A673 (cell line): ENCODE results near the gene PPP1R3F. TPM values are rescaled to one million over a fixed set of nuclear protein-coding genes. Genes with fewer than 3 reads are reported as not detected.

Experiments
- BruUV-seq: library from RNA; stranded (reverse); fragments of 400-500 nt; replicated peaks from 2 replicates; lab custom pipeline; 2021; lab: Mats Ljungman, UMichigan
- CTCF ChIA-PET: fragments of 300-600 bp; sonication (Branson Sonifier 250); formaldehyde crosslinking; loops from one replicate; lab custom pipeline; 2022; ENCODE audit warnings: antibody characterized with exemption; lab: Charles Lee
- POLR2A ChIA-PET: fragments of 300-600 bp; sonication (Branson Sonifier 250); formaldehyde crosslinking; loops from one replicate; lab custom pipeline; 2022; ENCODE audit warnings: antibody characterized with exemption; ENCODE audit not compliant: low non-redundant PET; lab: Charles Lee
- DNase-seq: peaks from one replicate; pipeline ENCODE4 v3.0.0-alpha.2; 2015; ENCODE audit warnings: low spot score
- H3K27ac ChIP-seq: fragments of 200-600 bp; sonication (generic); 2 replicates; pipeline ENCODE4 v1.5.1; 2016; ENCODE audit warnings: mixed run types, low read depth, mild to moderate bottlenecking, mixed read lengths, antibody characterized with exemption, low read length; ENCODE audit not compliant: poor library complexity, severe bottlenecking
- H3K27me3 ChIP-seq: fragments of 200-600 bp; sonication (generic); replicated peaks from 2 replicates; pipeline ENCODE4 v1.6.1; 2017; ENCODE audit warnings: mixed run types, low read depth, mild to moderate bottlenecking, mixed read lengths, antibody characterized with exemption, low read length; ENCODE audit not compliant: insufficient read depth, poor library complexity
- H3K36me3 ChIP-seq: fragments of 200-600 bp; sonication (generic); 2 replicates; pipeline ENCODE4 v1.6.1; 2016; ENCODE audit warnings: mixed run types, mild to moderate bottlenecking, mixed read lengths, antibody characterized with exemption, low read length; ENCODE audit not compliant: insufficient read depth, poor library complexity, severe bottlenecking
- H3K4me1 ChIP-seq: fragments of 200-600 bp; sonication (generic); 2 replicates; pipeline ENCODE4 v1.6.1; 2017; ENCODE audit warnings: mixed run types, mild to moderate bottlenecking, mixed read lengths, antibody characterized with exemption, low read length; ENCODE audit not compliant: insufficient read depth, poor library complexity, severe bottlenecking
- H3K4me3 ChIP-seq: fragments of 200-600 bp; sonication (generic); 2 replicates; pipeline ENCODE4 v1.5.1; 2016; ENCODE audit warnings: low read depth, mixed run types, mild to moderate bottlenecking, mixed read lengths, low read length; ENCODE audit not compliant: poor library complexity, severe bottlenecking
- H3K9me3 ChIP-seq: fragments of 200-600 bp; sonication (generic); 2 replicates; pipeline ENCODE4 v1.6.1; 2016; ENCODE audit warnings: mixed run types, low read depth, mild to moderate bottlenecking, mixed read lengths, antibody characterized with exemption, low read length; ENCODE audit not compliant: poor library complexity, severe bottlenecking
- CTCF ChIP-seq: fragments of 300-800, 200-600 bp; sonication (generic); conservative IDR thresholded peaks from 2 replicates; pipeline ENCODE4 v1.5.1; 2017; ENCODE audit warnings: low read depth, mild to moderate bottlenecking, antibody characterized with exemption, low read length, moderate library complexity, mixed read lengths
- EZH2 ChIP-seq: fragments of 200-600 bp; sonication (generic); IDR thresholded peaks from 2 replicates; pipeline ENCODE4 v1.6.1; 2017; ENCODE audit warnings: borderline replicate concordance, low read depth, mild to moderate bottlenecking, mixed read lengths, antibody characterized with exemption, low read length; ENCODE audit not compliant: poor library complexity, severe bottlenecking
- intact Hi-C: fragments of 100-400 bp; cut with micrococcal nuclease; formaldehyde crosslinking; loops from one replicate; pipeline ENCODE4 v1.10.0; 2022; ENCODE audit not compliant: unreplicated experiment
- total RNA-seq: library from RNA; stranded (reverse); gene quantifications from 2 replicates; pipeline ENCODE4 v1.2.3, GENCODE V29; 2021

The PPP1R3F gene
- total RNA-seq, 1 experiment from 2014 or later, result 12.3 TPM

- Histone ChIP-seq H3K36me3 (no peaks in the 10 kb centered on the region), H3K9me3 (no peaks in the 10 kb centered on the region), H3K27ac (no peak overlapping the region), H3K27me3 (no peaks in the 10 kb centered on the region), H3K4me1 (peaks cover 3% of the 10 kb centered on the region), H3K4me3 (no peak overlapping the region)
- DNase-seq, result no peak
- ChIA-PET CTCF (no interaction called here), POLR2A (no interaction called here)
- no TSS peak for BruUV-seq
- intact Hi-C loops, result no loop called here
- TF ChIP-seq CTCF (no peak), EZH2 (no peak)
Observed at GRCh38 chrX:49276671-49277534, 7.3 kb downstream of the PPP1R3F start.

- CTCF ChIA-PET, result no interaction called here
- intact Hi-C loops, result no loop called here
- no peak for TF ChIP-seq EZH2
- TF ChIP-seq CTCF, result no peak
- DNase-seq, result no peak
- no TSS peak for BruUV-seq
- no peaks in the 10 kb centered on the region for H3K9me3 ChIP-seq
- no peaks in the 10 kb centered on the region for H3K4me1 ChIP-seq
- H3K36me3 ChIP-seq, result no peaks in the 10 kb centered on the region
- H3K27ac ChIP-seq, result no peak overlapping the region
- POLR2A ChIA-PET, result no interaction called here
- H3K27me3 ChIP-seq, result no peaks in the 10 kb centered on the region
- no peak overlapping the region for H3K4me3 ChIP-seq
Observed at GRCh38 chrX:49277535-49277830, 7.9 kb downstream of the PPP1R3F start.

GRCh38 chrX:49278081-49278480 lies 8.5 kb downstream of the PPP1R3F start:
- Histone ChIP-seq H3K9me3 (no peaks in the 10 kb centered on the region), H3K36me3 (no peaks in the 10 kb centered on the region), H3K27me3 (no peaks in the 10 kb centered on the region), H3K27ac (no peak overlapping the region), H3K4me3 (no peak overlapping the region), H3K4me1 (no peaks in the 10 kb centered on the region)
- intact Hi-C loops, result no loop called here
- no TSS peak for BruUV-seq
- DNase-seq, result no peak
- no peak for TF ChIP-seq CTCF
- TF ChIP-seq EZH2, result no peak
- POLR2A ChIA-PET, result no interaction called here
- CTCF ChIA-PET, result no interaction called here
